COR-L47 (cell line): ENCODE measurements around the gene CLCF1.

ENCODE experiments used
- DNase-seq: peaks from one replicate; lab custom pipeline; 2025; lab: John Stamatoyannopoulos, UW

CLCF1 gene

DNA sequence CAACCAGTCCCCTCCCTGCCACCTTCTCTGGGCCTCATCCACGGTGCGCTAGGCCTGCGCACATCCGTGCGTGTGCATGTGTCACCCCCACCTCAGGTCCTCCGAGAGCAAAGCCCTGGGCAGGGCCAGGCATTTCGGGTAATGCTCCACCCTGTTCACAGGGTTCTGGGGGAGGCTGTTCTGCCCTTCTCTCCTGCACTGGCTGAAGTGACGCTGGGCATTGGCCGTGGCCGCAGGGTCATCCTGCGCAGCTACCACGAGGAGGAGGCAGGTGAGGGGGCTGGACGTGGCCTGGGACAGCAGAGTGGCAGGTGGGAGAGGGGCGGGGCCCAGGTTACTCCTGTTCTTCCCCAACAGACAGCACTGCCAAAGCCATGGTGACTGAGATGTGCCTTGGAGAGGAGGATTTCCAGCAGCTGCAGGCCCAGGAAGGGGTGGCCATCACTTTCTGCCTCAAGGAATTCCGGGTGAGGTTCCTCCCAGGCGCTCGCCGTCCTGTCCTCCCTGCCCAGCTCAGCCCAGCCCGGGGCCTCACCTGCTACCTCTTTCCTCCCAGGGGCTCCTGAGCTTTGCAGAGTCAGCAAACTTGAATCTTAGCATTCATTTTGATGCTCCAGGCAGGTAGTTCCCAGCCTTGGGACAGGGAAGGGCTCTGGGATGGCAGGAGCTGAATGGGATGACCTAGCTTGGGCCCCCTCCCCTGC lies 22.3 kb upstream of the CLCF1 start:
- DNase-seq = no peak

GRCh38 chr11:67393990-67394389 lies 20.6 kb upstream of the CLCF1 start:
- no peak for DNase-seq

- no peak for DNase-seq
These were observed 20.0 kb upstream of the CLCF1 start for GRCh38 chr11:67393437-67393836.

DNA sequence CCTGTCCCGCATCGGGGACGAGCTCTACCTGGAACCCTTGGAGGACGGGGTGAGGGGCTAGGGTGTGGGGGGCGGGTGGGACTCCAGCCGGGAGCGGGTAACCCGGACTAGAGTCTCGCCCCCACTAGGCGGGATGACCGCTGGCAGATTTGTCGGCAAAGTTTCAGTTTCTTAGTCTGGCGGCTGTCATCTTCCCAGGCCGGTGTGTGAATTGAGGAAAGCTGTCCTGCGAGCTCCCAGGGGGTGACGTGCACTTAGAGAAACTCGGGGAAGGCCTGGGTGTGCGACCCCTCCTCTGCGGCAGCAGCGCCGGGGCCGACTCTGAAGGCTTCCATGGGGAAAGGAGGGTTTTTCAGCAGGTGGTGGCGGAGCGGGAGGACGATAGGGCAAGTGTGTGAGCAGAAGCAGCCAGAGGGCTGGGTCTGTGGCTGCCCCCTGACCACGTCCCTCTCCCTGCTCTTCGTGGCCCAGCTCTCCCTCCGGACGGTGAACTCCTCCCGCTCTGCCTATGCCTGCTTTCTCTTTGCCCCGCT lies 18.9 kb upstream of the CLCF1 start:
- DNase-seq = no peak

DNA sequence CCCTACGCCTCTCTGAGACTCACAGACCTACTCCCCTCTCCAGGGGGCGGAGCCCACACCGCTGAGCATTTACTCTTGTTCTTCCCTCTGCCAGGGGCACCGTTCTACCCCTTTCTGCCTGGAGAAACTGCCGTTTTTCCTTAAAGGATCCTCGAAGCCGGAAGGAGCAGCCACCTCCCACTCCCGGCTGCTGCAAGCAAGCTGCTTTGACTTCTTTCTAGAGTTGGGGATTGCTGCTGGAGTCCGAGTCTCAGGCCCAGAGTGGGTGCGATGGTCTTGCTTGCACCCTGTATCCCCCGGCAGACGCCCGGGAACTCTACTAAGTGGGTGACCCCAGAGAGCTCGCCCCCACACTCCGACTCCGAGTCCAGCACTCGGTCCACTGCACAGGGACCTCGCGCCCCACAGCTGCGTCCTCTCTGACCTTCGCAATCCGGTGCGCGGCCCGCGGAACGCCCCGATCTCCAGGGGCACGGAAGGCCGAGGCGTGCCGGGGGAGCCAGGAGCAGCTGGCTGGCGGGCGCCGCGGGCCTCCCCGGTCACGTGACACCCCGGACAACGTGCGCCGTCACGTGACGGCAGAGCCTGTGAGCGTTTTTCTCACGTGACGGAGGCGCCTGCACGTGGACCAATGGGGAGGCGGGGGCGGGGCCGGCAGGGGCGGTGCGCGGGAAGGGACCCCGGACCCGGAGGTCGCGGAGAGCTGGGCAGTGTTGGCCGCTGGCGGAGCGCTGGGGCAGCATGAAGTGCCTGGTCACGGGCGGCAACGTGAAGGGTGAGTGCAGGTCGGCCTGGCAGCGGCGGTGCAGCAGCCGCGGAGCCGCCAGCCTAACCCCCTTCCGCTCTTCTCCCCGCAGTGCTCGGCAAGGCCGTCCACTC lies 18.1 kb upstream of the CLCF1 start, which contains the start of gene RAD9A:
TSS of gene RAD9A (plus strand) at position 683 of the 879 bp plus-strand sequence. CDS start at position 742, 59 bp downstream.
- peak; percentile 93 for DNase-seq

DNA sequence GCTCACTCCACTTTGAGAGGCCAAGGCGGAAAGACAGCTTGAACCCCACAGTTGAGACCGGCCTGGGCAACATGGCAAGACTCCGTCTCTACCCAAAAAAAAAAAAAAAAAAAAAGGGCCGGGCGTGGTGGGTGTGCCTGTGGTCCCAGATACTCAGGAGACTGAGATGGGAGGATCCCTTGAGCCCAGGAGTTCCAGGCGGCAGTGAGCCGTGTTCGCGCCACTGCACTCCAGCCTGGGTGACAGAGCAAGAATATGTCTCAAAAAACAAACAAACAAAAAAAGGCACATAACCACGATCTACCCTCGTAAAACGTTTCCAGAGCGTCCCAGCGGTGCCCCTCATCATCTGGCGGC lies 17.5 kb upstream of the CLCF1 start:
- DNase-seq = no peak

GRCh38 chr11:67389477-67389876 lies 16.1 kb upstream of the CLCF1 start:
- DNase-seq = no peak

DNA sequence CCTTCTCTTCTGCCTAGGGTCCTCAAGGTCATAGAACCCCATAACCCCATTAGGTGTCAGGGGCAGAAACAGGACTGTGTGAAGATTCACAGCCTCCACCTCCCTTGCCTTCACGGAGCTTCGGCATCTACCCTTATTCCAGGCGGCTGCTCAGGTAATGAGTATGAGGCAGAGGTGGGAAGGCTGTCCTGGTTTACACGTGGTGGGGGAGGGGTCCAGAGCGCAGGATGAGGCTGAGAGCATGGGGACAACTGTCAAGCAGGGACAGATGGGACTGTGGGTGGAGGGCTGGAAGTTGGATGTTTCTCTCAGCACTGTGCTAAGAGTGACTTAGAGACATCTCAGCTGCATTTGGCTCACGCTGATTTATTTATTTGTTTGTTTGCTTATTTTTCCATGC lies 14.1 kb upstream of the CLCF1 start:
- DNase-seq = no peak

GRCh38 chr11:67387069-67387468 lies 13.7 kb upstream of the CLCF1 start:
- no peak for DNase-seq

GRCh38 chr11:67384851-67385366 lies 11.5 kb upstream of the CLCF1 start:
- DNase-seq = peak; percentile 55

GRCh38 chr11:67382276-67383136 lies 9.1 kb upstream of the CLCF1 start:
- peak; percentile 30 for DNase-seq

DNA sequence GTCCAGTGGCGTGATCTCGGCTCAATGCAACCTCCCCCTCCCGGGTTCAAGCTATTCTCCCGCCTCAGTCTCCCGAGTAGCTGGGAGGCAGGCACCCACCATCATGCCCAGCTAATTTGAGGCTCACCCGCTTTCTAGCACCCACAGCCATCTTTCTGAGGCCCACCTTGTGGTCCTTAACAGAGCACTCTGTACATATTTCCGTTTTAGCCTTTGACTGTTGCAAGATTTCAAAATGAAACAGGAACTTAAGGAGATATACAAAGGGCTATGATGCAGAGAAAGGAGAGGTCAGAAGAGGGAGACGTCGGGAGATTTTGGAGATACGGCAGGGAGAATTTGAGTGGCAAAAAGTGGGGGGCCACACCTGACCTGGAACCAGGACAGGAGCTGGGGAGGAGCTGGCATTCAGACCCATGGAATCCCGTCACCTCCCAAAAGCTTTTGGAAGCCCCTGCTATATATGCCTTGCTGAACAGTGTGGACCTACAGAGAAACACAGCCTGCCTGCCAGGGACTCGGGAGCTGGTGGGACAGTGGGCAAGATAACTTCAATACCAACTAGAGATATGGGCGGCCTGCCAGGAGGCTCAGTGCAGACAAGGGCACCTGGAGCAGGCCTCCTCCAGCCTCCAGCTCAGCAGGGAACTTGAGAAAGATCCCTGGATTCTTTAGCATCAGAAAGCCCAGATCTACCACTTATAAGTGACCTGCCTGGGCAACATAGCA lies 8.0 kb upstream of the CLCF1 start:
- no peak for DNase-seq

GRCh38 chr11:67379061-67380058 lies 6.0 kb upstream of the CLCF1 start:
- DNase-seq = no peak

DNA sequence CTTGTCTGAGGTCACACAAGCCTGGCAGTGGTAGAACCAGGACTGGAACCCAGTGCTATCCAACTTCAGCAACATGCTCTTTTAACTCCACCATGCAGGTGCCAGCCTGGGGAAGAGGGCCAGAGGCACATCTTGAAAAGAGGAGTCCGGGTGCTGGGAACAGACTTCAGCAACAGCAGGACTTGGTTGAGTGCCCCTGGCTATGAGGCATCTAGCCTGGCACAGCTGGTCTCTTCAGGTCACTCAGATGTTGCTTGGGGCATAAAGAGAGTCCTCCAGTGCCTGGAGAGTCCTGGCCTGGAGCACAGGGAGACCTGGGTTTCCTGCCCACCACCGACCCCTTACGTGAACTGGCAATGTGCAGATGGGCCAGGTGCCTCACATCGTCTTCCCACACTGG lies 5.1 kb upstream of the CLCF1 start:
- DNase-seq = no peak

DNA sequence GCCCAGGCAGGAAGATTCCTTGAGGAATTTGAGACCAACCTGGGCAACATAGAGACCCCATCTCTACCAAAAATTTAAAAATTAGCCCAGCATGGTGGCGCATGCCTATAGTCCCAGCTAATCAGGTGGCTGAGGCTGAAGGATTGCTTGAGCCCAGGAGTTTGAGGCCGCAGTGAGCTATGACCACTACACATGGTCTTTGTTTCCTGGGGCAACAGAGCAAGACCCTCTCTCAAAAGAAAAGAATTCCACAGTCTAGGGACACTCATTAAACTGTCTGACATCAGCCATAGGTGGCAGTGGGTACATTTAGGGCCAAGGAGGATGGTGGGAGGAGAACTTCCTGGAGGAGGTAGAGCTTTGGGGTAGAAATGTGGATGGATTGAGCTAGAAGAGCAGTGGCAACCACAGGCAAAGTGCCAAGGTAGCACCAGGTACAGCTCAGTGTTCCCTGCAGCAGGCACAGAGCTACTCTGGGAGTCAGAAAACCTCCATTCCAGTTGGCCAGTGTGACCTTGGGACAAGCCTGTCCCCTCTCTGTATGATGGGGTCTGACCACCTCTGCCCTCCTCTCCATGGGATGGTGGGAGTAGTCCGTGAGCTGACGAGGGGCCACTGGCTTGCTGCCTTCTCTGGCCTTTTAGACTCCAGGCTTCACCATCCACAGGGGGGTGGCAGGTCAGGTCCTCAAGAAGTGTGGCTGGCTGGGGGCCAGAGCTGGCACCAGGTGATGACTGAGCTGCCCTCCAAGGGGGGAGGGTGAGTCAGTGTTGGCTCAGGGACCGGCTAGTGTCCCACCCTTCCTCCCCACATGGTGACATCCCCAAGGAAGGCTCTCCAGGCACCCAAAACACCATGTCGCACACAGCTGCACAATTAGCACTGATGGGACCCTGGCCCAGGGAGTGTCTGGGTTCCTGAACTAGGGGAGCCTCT lies 3.7 kb upstream of the CLCF1 start:
- no peak for DNase-seq

GRCh38 chr11:67376063-67376820 lies 2.8 kb upstream of the CLCF1 start:
- DNase-seq = no peak

GRCh38 chr11:67375320-67376055 lies 2.1 kb upstream of the CLCF1 start:
- DNase-seq = no peak
